ENCODE measurements around the gene SRD5A2.
"Not testable (repeated sequence)": the region's sequence is repeated elsewhere in the genome, so short reads cannot be mapped to it uniquely, and the experiment has no call there.

Gene SRD5A2

GRCh38 chr2:31531101-31531500 is 49.6 kb downstream of the SRD5A2 start:
- no peak for DNase-seq

DNA sequence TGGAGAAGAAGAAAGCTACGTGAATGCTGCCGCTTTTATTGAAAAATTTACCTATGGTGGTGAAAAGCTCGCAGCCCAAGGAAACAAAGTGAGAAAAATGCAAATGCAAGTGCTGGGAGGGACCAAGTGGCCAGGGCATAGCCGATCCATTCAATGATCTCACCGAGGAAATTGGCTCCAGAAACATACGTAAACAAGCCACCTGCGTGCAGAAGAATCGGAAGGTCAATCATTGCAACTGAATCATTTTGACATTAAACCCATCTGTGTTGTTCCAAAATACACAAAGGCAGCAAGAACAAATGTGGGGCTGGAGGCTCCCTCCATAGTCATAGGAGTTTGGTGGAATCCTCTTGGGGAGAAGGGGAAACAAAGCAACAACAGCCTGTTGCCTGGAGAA is 51.5 kb downstream of the SRD5A2 start:
- DNase-seq, result no peak

DNA sequence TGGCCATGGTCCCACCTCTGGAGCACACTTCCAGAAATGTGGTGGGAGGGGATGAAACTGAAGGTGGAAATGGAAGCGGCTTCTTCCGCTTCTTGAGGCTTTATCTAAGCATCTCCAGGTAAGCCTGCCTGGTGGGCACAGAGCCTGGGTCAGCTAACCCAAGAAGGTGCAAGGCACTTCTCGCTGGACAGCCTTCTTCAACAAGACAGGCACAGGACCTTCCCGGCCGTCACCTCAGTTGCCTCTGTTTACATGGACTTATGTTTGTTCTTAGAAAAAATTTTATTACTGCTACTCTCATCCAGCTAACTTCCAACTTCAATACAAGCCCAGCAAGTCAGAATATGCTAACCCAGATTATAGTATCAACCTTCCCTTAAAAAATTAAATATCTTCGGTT is 51.9 kb downstream of the SRD5A2 start:
- DNase-seq, result no peak

DNA sequence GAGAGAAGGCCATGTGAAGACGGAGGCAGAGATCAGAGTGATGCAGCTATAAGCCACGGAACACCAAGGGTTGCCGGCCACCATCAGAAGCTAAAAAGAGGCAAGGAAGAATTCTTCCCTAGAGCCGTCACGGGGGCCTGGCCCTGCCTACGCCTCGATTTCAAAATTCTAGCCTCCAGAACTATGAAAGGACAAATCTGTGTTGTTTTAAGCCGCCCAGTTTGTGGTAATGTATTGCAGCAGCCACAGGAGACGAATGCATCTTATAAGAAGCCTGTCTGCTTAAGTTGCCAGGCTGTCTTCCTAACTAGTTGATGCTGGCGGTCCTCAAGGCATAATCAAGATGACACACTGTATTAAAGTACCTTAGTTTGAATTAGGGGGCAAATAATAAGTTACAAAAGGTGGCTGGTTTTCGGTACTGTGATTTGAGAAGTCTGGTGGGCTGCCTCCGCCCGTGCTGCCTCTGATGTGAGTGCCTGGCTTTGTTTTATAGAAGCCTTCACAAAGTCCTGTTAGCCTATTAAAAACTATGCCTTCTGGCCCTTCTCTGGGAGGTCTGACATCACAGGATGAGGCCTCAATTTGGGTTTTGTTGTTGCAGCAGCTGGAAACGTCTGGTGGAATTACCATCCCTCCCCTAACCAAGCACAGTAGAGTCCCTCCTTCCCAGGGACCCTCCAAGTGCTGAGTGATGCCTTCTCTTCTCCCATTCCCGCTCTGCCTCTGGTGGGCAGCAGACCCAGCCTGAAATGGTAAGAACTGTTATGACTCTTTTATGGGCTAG is 53.6 kb downstream of the SRD5A2 start:
- no peak for DNase-seq

DNA sequence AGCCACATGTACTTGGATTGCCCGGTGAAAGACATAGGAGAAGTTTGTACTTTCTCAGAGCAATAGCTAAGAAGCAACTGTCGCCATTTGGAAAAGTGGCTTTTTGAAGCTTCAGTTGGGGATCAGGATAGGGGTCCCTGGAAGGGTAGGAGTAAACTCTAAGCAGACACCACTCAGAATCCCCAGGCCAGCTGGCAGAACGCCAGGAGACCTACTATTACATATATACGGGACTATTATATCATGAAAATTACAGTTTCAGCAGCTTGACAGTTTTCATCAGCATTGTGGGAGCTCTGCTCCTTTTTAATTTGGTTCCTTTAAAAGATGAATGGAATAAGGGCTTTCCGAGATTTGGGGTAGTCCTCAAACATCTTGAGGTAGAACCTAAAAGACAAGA is 54.9 kb downstream of the SRD5A2 start:
- DNase-seq, result no peak

DNA sequence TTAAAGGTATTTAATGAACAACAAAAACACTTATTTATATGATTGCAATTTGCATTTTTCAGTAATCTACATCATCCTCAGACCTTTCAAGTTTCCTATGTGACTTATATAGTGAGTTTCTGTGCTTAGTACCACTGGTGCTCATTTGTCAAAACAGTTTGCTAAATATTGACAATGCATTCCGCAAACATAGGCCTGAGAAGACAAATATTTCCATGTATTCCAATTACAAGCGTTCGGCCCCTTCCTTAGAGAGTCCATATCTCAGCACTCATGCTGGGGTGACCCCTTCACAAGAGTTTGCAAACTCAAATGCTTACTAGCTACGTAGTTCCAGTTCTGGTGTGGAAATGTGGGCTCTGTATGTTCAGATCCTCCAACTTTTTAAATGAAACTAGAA is 56.1 kb downstream of the SRD5A2 start:
- DNase-seq, result no peak

GRCh38 chr2:31523871-31524492 is 56.8 kb downstream of the SRD5A2 start:
- DNase-seq, result peak; percentile 68

GRCh38 chr2:31522786-31523185 is 58.0 kb downstream of the SRD5A2 start:
- DNase-seq, result no peak

DNA sequence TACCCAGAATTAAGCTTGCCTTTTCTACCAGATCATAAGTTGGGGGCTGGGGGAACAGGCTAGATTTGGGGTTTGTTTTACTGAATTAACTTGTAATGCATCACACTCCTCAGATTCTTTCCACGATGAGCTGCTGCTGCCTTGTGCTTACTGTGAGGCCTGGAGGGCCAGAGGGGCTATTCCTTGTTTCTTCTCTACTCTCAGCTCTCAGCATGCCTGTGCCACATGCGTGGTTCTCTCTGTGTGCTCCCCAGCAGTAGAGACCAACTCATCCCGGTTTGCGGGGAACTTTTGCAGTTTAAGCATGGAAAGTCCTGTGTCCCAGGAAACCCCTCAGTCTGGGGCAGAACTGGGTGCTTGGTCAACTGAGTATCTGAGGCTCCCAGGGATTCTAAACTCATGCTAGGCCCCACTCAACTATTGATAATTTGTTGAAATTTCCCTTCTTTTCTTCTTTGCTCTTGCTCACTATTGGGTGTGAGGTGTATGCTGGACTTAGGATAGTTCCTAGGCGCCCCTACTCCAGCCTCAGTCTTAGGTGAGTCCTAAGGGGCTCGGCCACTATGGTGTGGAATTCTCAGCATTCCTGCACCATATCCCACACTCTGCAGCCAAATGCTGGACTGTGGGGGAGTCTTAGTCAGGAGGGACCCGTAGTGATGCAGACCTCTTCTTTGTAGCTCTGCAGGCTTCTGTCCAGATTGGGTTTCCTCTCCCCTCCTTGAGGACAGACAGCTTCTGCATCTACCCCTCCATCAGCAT is 63.1 kb downstream of the SRD5A2 start:
- no peak for DNase-seq

DNA sequence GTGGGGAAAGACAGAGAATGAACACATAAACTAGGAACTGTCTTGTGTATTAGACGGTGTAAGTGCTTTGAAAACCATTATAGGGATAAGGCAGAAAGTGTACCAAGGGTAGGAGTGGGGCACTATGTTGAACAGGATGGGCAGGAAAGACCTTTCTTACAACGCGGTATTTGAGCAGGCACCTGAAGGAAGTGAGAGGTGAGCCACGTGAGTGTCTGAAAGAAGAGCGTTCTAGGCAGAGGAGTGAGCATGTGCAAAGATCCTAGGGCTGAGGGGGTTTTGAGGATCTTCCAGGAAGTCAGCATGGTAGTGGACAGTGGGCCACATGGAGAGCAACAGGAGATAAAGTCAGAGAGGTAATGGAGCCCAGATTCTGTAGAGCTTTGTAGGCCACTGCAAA is 65.2 kb downstream of the SRD5A2 start:
- DNase-seq, result no peak

GRCh38 chr2:31513553-31513952 is 67.2 kb downstream of the SRD5A2 start:
- DNase-seq, result no peak

- DNase-seq, result no peak
Observed at GRCh38 chr2:31511376-31511775, 69.4 kb downstream of the SRD5A2 start.

- no peak for DNase-seq
Observed at GRCh38 chr2:31505111-31505510, 75.6 kb downstream of the SRD5A2 start.

GRCh38 chr2:31504311-31504710 is 76.4 kb downstream of the SRD5A2 start:
- DNase-seq, result no peak

DNA sequence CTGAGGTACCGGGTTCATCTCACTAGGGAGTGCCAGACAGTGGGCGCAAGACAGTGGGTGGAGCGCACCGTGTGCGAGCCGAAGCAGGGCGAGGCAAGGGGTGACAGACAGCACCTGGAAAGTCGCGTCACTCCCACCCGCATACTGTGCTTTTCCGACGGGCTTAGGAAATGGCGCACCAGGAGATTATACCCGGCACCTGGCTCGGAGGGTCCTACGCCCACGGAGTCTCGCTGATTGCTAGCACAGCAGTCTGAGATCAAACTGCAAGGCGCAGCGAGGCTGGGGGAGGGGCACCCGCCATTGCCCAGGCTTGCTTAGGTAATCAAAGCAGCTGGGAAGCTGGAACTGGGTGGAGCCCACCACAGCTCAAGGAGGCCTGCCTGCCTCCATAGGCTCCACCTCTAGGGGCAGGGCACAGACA is 84.3 kb downstream of the SRD5A2 start:
- DNase-seq, result not testable (repeated sequence)

DNA sequence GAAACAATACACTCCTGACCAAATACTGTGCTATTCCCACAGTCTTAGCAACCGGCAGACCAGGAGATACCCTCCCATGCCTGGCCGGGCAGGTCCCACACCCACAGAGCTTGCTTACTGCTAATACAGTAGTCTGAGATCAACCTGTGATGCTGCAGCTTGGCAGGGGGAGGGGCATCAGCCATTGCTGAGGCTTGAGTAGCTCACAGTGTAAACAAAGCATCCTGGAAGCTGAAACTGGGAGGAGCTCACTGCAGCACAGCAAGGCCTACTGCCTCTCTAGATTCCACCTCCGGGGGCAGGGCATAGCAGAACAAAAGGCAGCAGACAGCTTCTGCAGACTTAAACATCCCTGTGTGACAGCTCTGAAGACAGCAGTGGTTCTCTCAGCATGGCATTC is 91.4 kb downstream of the SRD5A2 start:
- DNase-seq, result not testable (repeated sequence)

- DNase-seq, result no peak
Observed at GRCh38 chr2:31483246-31483645, 97.5 kb downstream of the SRD5A2 start.

- no peak for DNase-seq
Observed at GRCh38 chr2:31476511-31477180, 104.1 kb downstream of the SRD5A2 start.

DNA sequence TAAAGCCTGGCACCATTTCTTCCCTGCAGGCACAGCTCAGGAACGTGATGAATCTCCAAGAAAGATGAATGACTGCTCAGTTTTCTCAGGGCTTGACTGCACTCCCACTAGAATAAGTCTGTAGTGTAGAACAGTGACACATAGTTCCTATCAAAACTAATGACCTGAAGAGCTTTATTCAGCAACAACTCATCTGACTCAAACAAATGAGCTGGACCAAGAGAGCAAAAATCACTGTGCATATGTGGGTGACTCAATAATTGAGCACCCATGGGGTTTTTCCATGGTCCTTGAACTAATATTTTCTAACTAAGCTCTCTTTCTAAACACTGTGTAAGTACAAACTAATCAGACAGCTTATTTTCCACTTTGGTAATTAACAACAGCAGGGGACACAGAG is 105.0 kb downstream of the SRD5A2 start:
- no peak for DNase-seq

- DNase-seq, result no peak
Observed at GRCh38 chr2:31474296-31474695, 106.4 kb downstream of the SRD5A2 start.

Measured in stimulated activated CD4-positive, alpha-beta T cell treated with anti-CD3 and anti-CD28 coated beads, Interleukin-4, amount 100 ng/mL, for 24 hours (primary cell).